Astrocyte (in vitro differentiated cells and primary cell): ENCODE data around the gene TMPRSS3.

Source experiments
- CTCF ChIP-seq: IDR thresholded peaks from 2 replicates; pipeline ENCODE4 v1.5.1; 2011; ENCODE audit warnings: low read depth, mild to moderate bottlenecking, inconsistent platforms, low read length, moderate library complexity; ENCODE audit not compliant: insufficient read depth
- EZH2 ChIP-seq: IDR thresholded peaks from 2 replicates; pipeline ENCODE4 v1.6.1; 2012; ENCODE audit warnings: mild to moderate bottlenecking, low read length, inconsistent platforms; ENCODE audit not compliant: insufficient read depth

DNA sequence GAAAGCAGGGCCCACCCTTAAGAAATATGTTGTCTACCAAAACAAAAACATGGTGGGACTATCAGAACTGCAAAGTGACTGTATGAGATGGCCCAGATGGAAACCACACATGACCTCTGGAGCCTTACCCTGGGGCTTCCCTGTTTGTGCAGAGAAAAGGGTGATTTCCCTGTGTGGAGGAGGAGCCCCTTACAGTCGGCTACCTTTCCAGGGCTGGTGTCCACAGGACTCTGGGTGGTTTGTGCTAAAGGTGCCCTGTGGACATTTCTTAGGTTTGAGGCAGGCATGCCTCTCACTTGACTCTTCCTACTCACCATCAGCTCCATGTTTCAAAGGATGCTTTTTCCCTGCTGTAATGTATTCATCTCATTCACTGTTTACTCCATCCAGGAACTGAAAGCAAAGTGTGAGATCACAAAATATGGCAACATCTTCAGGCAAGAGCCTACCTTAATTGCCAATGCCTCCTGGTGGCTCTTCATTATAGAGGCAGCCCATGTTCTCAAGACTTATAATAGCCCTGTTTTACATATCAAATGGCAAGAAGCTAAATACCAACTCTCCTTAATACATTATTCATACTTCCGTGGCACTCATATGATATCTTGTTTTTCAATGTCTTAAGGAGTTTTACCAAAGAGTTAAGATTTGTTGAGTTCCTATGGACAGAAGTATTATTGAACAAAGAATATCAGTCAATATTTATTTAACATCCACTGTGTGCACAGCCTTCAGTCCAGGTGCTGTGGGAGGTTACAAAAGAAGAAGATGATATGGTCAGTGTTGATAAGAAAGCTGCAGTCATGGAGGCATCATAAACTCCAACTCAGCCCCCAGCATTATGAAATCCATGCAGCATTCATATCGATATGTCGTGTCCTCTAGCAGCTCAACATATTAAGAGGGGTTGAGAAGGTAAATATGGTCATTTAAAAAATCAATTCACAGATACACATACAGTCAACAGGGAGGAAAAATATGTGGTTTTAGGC is 65.2 kb downstream of the TMPRSS3 start:
- TF ChIP-seq CTCF, result no peak
- no peak for TF ChIP-seq EZH2
